Daoy (cell line): ENCODE data around the gene PSMC3. TPM values are rescaled to one million over a fixed set of nuclear protein-coding genes. Genes with fewer than 3 reads are reported as not detected.
A peak's percentile ranks its signal among the peaks of the same experiment; 100 is the strongest.

Experiments used
- DNase-seq: peaks from one replicate; pipeline ENCODE4 v3.0.0-alpha.2; 2015; ENCODE audit warnings: low read depth
- total RNA-seq: library from RNA; depleted of rRNA; stranded (reverse); fragments of >200 nt; shearing (Covaris generic); gene quantifications from 2 replicates; pipeline ENCODE4 v1.2.3, GENCODE V29; 2014

Gene PSMC3
- total RNA-seq, 1 experiment from 2014 or later = 272 TPM

GRCh38 chr11:47443028-47443700, 16.9 kb upstream of the PSMC3 start:
- DNase-seq = no peak

GRCh38 chr11:47442514-47442913, 16.3 kb upstream of the PSMC3 start:
- no peak for DNase-seq

GRCh38 chr11:47441421-47441820, 15.2 kb upstream of the PSMC3 start:
- no peak for DNase-seq

GRCh38 chr11:47440054-47440476, 13.8 kb upstream of the PSMC3 start:
- no peak for DNase-seq

GRCh38 chr11:47438721-47439120, 12.5 kb upstream of the PSMC3 start:
- DNase-seq = no peak

- DNase-seq = no peak
Measured at GRCh38 chr11:47437746-47438418, 11.6 kb upstream of the PSMC3 start.

- no peak for DNase-seq
Measured at GRCh38 chr11:47437218-47437745, 11.0 kb upstream of the PSMC3 start.

- DNase-seq = no peak
Measured at GRCh38 chr11:47436726-47437125, 10.5 kb upstream of the PSMC3 start.

- no peak for DNase-seq
Measured at GRCh38 chr11:47435687-47436086, 9.4 kb upstream of the PSMC3 start.

- no peak for DNase-seq
Measured at GRCh38 chr11:47434011-47434786, 8.0 kb upstream of the PSMC3 start.

GRCh38 chr11:47433157-47433556, 6.9 kb upstream of the PSMC3 start:
- no peak for DNase-seq

GRCh38 chr11:47431356-47432083, 5.3 kb upstream of the PSMC3 start:
- DNase-seq = no peak

GRCh38 chr11:47430524-47430923, 4.3 kb upstream of the PSMC3 start:
- DNase-seq = no peak

- DNase-seq = no peak
Measured at GRCh38 chr11:47425611-47426010, 628 bp downstream of the PSMC3 start.

- DNase-seq = no peak
Measured at GRCh38 chr11:47418454-47419259, 7.6 kb downstream of the PSMC3 start.

- no peak for DNase-seq
Measured at GRCh38 chr11:47417712-47418111, 8.5 kb downstream of the PSMC3 start.

GRCh38 chr11:47415949-47416472, 10.2 kb downstream of the PSMC3 start:
- peak; percentile 96 for DNase-seq

GRCh38 chr11:47415091-47415854, 11.0 kb downstream of the PSMC3 start:
- no peak for DNase-seq

- DNase-seq = no peak
Measured at GRCh38 chr11:47414685-47415070, 11.6 kb downstream of the PSMC3 start.
